Stimulated activated CD8-positive, alpha-beta memory T cell treated with anti-CD3 and anti-CD28 coated beads, Interleukin-15, amount 100 ng/mL, for 4 hours (primary cell): ENCODE data around the gene KRT86.

ENCODE experiments used
- DNase-seq, 2 donors: peaks; one replicate each; pipeline ENCODE4 v3.0.0-alpha.2; 2020; ENCODE audit warnings: low read depth in 2 of 2

KRT86 gene

DNA sequence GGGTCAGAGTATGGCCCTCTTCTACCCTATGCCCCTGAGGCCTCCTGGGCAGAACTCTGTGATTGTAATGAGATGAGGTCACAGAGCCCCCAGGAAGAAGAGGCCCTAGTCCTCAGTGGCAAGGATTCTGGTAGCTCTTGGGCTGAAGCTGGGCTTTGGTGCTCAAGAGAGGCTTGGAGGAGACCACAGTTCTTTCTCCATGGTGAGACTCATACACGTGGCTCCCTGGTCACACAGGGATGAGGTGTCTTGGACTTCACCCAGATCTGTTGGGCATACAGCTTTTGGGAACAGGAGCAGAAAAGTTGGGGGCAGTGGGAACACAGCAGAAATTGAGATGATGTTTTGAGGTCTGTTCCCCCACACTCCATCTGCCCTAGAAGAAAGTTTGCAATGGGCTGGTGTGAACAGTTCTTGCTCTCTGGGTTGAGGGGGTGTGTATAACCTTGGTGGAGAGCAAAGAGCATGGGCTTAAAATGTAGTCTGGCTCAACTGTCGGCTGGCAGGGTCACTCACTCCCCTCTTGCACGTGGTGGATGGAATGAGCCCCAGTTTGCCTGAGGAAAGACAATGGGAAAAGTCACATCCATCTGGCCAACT, at the start of gene KRT86:
KRT86 (plus strand) TSS at position 125 of the 600 bp plus-strand sequence. CDS start 27,272 bp downstream, outside the sequence.
- DNase-seq: no peak

DNA sequence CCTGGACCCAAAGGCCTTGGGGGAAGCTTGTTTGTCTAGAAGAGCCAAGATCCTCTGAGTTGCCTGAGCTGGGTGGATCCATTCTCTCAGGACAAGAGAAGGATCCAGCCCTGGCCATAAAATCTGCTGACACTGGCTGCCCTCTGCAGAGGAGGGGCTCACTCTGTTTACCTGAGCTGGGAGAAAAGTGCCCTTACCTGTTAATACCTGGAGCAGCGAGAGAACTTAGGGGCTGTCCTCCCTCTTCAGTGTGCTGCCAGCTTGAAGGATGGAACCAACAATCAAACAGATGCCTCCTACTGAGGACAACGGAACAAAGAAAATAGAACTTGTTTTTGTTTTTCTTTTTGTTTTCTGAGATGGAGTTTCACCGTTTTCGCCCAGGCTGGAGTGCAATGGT, 48.7 kb upstream of the KRT86 start:
- no peak for DNase-seq

DNA sequence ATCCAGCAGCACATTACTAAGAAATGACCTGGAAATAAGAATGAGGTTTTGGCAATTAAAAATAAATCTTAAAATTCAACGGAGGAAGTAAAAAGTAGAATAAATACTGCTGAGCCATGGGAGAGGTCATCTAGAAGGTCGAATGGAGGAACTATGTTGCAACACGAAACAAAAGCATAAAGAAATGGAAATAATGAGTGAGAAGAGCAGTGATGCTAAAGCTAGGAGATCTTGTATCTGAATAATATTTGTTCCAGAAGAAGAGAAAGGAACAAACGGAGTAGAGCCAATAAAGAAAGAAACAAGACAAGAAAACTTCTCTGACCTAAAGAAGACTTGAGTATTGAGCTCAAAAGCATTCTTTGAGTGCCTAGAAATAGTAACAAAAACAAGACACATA, 48.0 kb upstream of the KRT86 start:
- DNase-seq: no peak

DNA sequence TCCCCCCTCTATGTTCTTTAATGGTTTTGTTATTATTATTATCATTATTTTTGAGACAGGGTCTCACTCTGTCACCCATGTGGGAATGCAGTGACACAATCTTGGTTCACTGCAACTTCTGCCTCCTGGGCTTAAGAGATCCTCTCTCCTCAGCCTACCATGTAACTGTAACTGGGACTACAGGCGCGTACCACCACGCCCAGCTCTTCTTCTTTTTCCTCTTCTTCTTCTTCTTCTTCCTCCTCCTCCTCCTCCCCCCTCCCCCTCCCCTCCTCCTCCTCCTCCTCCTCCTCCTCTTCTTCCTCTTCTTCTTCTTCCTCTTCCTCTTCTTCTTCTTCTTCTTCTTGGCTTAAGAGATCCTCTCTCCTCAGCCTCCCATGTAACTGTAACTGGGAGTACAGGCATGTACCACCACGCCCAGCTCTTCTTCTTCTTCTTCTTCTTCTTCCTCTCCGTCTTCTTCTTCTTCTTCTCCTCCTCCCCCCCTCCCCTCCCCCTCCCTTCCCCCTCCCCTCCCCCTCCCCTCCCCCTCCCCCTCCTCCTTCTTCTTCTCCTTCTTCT, 46.8 kb upstream of the KRT86 start:
- DNase-seq: no peak

DNA sequence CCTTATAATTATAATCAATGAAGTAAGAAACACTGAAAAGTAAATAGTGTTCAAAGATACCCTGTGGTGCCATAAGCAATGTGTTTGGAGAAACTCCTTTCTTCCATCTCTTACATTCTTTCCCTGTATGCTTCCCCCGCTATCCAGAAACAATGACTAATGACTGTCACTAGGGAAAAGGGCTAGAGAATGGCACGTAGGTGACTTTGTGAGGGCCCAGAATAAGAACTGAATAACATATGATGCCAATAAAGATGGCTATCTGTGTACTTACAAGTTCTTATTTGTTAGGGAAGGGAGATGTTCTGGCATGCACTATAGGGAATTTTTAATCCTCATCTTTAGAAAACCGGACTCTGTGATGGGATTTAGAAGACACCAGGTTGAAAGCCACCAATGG, 46.1 kb upstream of the KRT86 start:
- DNase-seq: no peak

DNA sequence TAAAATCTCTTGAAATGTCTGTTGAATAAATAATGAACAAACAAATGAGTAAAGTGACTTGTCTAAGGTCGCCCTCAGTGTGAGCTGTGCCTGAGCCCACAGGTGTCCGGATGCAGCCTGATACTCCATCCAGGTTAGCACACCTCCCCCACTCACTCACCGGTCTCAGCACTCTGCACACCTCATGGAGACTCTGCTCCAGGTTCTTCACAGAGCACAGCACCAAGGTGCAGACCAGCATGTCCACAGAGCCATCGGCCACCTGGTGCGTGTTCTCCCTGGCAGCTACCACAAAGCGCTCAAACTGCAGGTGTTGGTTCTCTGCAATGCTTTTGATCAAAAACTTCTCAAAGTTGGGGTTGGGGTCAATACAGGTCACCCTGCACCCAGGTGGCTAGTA, 45.5 kb upstream of the KRT86 start:
- DNase-seq: no peak

DNA sequence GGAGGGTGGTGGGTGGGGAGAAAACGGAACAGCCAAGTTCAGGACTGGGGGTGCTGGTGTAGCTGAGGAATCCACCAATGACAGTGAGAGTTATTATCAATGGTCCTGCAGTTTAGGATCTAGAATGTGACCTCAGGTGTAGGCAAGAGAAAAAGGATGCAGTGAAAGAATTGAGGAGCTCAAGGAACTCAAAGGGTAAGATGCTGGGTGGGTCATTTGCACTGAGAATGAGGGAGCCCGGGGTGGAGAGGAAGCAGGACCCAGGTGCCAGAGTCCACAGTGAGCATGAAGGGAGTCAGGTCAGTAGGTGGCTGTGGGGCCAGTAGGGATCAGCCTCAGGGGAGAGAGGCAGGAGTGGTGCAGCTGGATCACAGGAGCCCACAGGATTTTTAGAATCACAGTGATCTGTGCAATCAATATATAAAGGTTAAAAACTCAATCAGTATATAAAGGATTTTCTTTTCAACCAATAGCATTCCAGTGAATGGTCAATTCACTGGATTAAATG, 44.6 kb upstream of the KRT86 start:
- no peak for DNase-seq

DNA sequence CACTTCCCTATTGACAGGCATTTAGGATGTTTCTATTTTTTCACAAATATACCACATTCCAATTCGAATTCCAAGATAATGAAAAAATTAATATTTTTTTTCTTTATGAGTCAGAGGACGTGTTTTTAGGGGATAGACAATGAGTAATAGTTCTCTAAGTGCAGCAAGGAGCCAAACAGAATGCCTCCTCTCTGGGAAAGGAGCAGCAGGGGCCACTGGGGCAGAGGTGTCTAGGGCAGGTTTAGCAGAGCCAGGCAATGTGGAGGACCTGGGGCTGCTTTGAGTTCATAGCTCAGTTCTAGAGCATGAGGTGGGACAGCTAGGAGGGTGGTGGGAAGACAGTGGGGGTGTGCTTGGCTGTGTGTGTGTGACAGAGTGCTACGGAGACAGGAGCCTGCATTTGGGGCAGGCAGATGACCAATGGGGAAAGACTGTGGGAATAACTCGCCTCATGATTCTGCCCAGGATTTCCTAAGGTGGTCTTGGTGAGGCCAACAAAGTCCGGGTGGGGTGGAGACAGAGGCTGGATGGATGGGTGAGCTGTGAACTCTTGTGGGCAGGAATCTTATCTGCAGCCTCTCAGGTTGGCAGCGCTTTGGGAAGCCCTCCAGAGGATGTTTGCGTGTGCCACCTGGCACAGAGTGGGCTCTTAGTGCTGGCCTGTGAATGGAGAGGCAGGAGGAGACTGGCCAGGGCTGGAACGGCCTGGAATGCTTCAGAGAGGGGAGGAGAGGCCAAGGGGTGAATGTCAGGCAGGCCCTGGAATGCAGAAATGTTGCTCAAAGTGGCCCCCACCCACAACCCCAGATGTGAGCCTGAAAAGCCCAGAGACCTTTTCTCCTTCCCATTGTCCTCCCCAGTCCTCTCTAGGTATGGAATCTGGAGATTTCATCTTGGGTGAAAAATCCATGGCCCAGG, 43.8 kb upstream of the KRT86 start:
- no peak for DNase-seq

DNA sequence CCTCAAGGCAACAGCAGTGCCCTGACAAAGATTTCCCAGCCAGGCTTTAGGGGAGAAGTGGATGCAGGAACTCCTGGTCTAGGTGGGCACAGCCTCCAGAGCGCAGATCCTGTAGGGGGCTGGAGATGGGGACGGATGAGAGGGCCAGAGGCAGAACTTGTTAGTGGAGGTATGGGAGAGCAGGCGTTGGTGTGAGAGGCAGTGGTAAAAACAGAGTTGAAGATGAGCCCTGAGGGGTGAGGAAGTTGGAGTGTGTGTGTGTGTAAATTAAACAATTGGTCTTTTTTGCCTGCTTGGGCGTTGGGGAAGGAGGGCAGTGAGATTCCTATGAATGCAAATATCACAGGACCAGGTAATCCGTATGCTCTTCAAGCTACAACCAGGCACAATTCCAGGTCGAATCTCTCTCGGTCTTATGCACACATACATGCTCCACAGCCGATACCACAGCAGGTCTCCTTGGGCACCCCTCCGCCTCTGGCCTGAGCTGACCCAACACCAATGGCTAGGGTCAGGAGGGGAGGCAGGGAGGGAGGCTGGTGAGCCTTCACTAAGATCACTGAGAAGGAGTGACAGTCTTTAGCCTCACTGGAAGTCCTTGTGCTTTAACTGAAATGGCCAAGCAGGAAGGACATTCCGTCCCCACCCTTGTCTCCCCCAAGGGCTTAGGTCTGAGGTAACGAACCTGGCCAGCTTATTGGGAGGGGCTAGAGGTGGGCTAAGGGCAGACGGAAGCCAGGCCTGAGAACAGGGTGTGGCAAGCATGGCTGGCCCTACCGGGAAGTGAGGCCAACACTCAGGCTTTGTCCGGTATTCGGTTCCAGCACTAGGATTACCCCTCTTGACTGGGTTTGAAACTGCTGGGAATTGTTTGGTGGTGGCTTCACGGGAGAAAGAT, 42.9 kb upstream of the KRT86 start:
- no peak for DNase-seq

DNA sequence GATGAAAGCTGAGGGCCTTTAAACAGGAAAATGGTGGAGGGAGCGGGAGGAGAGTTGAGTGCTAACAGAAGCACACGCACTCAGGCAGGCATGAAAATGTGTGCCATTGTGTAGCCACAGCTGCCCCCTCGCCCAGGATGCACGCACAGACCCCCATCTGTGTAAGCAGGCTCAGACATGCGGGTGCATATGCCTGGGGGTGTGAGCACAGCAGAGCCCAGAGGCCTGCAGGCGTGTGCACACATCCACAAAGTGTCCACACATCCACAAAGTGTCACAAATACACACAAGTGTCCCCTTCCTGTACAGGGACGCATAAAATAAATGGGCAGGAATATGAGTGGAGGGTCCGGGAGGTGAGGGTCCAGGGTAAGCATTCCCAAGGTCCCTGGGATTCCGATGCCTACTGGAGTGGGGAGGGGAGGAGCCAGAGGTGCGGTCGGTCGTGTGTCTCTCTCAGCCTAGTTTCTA, 42.2 kb upstream of the KRT86 start:
- no peak for DNase-seq

DNA sequence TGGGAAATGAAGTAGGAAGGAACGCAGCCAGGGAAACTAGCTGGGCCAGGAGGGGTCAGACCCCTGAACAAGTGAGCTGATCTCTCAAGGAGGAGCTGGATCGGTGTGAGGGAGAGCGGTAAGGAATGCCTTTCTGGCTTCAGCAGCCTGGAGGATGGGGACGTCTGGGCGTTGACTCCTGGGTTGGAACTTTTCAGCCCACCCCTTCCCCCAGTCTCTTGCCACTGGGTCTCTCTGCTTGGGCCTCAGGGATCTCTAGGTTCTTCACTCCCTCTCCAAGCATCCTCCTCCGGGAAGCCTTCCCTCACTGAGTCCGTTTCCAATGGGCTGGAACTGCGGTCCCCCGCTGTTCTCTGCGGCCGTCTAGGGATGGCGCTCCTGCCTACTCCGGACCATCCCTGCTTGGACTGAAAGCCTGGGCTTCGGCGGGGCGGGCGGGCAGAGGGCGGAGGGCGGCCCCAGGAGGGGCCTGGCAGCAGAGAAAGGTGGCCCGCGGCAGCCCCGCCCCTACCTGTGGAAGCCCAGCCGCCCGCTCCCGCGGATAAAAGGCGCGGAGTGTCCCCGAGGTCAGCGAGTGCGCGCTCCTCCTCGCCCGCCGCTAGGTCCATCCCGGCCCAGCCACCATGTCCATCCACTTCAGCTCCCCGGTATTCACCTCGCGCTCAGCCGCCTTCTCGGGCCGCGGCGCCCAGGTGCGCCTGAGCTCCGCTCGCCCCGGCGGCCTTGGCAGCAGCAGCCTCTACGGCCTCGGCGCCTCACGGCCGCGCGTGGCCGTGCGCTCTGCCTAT, 41.6 kb upstream of the KRT86 start, which contains the start of gene KRT7:
KRT7 (plus strand) TSS at position 570 of the 788 bp plus-strand sequence; CDS start at position 624, 54 bp downstream.
- DNase-seq: no peak

DNA sequence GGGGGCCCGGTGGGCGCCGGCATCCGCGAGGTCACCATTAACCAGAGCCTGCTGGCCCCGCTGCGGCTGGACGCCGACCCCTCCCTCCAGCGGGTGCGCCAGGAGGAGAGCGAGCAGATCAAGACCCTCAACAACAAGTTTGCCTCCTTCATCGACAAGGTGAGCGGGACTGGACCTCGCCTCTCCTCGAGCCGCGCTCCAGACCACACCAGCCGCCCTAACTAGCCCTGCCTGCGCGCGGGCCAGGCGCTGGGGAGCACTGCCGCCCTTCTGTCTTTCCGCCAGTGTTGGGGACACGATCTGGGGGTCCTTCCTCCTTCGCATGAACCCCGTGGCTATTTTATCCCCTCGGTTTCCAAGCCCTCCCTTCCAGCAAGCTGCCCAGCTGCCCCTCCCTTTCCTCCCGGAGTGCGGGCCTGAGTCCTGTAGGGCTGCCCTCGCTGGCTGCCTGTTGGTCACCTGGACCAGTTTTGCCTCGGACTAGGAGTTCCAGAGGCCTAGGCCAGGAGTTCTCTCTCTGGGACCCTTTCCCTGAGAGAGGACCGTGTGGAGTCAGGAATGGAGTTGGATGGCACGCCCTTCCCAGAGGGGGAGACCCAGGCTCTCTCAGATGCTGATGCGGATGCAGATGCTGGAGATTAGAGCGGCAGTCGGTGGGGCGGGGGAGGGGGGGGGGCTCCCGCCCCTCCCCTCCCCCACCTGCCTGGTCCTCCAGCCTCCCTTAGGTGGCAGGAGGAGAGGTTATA, 40.8 kb upstream of the KRT86 start:
- no peak for DNase-seq

DNA sequence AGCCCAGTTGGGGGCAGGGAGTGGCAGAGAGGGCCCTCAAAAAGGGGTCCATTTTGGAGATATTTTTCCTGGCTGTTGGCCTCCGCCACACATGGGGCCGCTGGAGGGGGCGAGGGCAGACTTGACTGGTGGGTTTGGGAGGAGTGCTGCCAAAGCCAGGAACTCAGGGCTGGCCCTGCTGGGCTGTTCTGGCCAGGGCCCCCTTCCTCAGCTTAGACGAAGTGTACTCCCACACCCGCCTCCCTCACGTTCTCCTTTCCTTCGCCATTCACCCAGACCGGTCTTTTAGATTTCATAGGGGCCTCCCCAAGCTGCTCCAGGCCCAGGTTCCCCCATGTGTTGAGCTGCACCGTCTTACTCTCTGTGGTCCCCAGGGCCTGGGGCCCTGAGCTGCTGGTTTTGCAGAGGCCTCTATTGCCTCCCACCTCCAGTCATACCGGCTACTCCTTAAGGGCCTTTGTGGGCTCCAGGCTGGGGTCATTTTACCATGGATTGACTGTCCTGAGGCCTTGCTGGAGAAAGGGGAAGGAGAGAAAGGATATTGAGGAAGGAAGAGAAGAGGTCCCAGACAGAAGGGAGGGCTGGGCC, 40.1 kb upstream of the KRT86 start:
- no peak for DNase-seq

DNA sequence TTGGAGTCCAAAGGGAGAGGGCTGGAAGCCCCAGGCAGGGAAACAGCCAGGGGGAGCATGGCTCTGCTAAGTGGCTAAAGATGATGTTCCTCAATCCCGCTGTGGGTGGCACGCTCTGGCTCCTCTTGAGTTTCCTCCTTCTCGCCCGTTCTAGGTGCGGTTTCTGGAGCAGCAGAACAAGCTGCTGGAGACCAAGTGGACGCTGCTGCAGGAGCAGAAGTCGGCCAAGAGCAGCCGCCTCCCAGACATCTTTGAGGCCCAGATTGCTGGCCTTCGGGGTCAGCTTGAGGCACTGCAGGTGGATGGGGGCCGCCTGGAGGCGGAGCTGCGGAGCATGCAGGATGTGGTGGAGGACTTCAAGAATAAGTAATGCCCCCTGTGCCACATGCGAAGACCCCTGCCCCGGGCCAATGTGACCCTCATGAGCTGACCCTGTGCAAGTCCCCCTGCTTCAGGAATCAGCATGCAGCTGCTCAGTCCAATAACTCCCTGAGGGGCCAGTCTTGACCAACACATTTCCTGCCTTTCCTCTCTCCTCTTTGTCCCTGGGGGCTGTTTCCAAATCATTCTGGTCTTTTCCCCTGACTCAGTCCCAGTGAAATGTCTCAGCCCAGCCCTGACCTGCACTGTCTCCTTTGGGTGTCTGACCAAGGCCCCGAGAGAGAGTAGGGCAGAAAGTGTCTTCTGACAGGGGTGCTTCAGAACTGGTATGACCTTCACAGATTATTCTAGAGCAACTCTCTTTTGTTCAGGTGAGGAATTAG, 39.3 kb upstream of the KRT86 start:
- no peak for DNase-seq

DNA sequence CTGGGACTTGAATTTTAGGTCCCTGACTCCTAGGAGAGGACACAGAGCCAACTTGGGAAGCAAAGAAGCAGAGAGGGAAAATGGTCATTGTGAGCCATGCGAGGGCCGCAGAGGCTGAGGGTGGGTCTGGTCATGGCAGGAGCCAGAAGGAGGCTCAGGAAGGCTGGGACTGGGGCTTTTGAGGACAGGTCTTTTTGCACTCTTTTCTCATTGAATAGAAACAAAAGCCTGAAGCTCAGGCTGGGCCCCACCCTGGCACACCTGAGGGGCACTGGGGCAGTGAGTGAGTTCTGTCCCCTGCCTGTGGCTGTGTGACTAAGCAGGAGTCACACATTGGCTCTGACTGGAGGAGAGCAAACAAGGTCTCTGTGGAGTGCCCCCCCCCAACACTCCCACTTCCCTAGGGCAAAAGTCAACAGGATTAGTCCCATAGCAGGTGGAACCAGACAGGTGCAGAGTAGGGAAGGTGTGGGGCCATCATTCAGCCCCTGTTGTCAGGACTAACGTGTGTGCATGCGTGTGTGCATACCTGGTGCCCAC, 38.6 kb upstream of the KRT86 start:
- no peak for DNase-seq

DNA sequence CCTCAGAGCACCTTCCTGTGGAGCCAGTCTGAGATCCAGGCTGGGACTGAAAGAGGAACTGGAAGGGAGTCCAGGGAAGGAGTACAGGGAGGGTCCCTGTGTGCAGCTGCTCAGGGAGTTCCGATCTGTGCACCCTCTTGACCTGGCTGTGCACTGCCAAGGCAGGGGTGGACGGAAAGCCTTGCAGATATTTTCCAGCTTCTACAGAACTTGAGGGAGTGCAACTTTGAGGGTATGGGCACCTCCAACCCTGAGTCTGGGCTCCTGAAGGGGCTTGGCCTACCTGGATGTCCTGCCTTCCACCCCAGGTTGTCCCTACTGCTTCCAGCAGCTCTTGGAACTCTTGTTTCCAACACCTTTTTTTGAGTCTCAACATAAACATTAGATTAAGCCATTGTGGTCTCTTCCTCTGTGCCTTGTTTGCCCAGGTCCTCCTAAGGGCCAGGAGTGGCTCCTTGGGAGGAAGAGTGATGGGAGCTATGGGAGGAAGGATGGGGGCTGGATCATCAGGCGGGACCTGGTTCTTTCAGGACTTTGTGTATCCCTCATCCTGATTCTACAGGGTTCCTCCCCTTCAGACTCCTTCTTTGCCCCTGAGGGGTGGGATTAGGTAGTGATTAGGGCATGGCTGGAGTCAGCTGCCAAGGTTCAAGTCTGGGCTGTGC, 37.9 kb upstream of the KRT86 start:
- no peak for DNase-seq

DNA sequence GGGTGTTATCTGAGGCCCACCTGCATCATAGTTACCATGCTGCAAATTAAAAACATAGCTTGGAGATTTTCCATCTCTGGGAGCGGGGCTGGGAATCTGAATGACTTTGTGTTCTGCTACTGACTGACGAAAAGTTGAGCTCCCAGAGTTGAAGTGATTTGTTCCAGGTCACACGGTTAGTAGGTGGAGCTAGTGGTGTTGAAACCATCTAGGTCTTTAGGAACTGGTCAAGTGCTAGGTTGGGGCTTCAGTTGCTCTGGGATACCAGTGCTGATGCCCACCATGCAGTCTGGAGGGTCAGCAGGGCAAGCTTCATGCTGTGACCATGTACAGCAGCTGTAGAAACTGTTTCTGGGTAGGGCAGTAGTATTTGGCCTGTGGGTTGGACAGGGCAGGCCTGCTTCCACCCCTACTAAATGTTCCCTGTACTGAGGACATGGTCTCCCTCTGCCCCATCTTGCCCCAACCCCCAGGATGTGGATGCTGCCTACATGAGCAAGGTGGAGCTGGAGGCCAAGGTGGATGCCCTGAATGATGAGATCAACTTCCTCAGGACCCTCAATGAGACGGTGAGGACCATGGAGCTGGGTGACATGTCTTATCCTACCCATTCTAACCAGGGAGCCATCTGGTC, 36.1 kb upstream of the KRT86 start:
- no peak for DNase-seq
